GM12891 (cell line): ENCODE data around the gene CHKB.
"Not testable (repeated sequence)": the region's sequence is repeated elsewhere in the genome, so short reads cannot be mapped to it uniquely, and the experiment has no call there.

Source experiments
- DNase-seq: peaks from one replicate; pipeline ENCODE4 v3.0.0; 2011; ENCODE audit warnings: low spot score; ENCODE audit not compliant: insufficient read length
- FAIRE-seq: peaks from 2 replicates; lab custom pipeline; 2011; peaks lifted over from hg19 to GRCh38; lab: Jason Lieb, UNC
- PAX5 ChIP-seq: IDR thresholded peaks from 2 replicates; pipeline ENCODE4 v1.6.1; 2011; ENCODE audit warnings: low read length, moderate library complexity, mild to moderate bottlenecking; ENCODE audit not compliant: insufficient read depth, severe bottlenecking
- POLR2A ChIP-seq: IDR thresholded peaks from 2 replicates; pipeline ENCODE4 v1.6.1; 2011; ENCODE audit warnings: low read depth, low read length, control low read depth
- POLR2AphosphoS5 ChIP-seq: IDR thresholded peaks from 2 replicates; pipeline ENCODE4 v1.6.1; 2011; ENCODE audit warnings: low read depth, low read length, control low read depth
- POU2F2 ChIP-seq: IDR thresholded peaks from 2 replicates; pipeline ENCODE4 v1.6.1; 2011; ENCODE audit warnings: low read depth, mild to moderate bottlenecking, control low read depth, low read length, moderate library complexity
- SPI1 ChIP-seq: IDR thresholded peaks from 2 replicates; pipeline ENCODE4 v1.6.1; 2011; ENCODE audit warnings: low read depth, low read length, control low read depth
- TAF1 ChIP-seq: IDR thresholded peaks from 2 replicates; pipeline ENCODE4 v1.6.1; 2011; ENCODE audit warnings: low read depth, low read length, control low read depth

Gene CHKB

GRCh38 chr22:50625131-50625567 lies 42.5 kb upstream of the CHKB start:
- DNase-seq (no peak), FAIRE-seq (no peak)
- TF ChIP-seq SPI1 (no peak), POLR2AphosphoS5 (no peak), POU2F2 (no peak), POLR2A (no peak), TAF1 (no peak), PAX5 (no peak)

GRCh38 chr22:50624347-50625130 lies 41.9 kb upstream of the CHKB start:
- DNase-seq (no peak), FAIRE-seq (no peak)
- TF ChIP-seq POLR2A (no peak), PAX5 (no peak), POU2F2 (no peak), TAF1 (no peak), POLR2AphosphoS5 (no peak), SPI1 (no peak)

- no peak for FAIRE-seq
- TF ChIP-seq POU2F2 (no peak), PAX5 (no peak), SPI1 (no peak), POLR2A (no peak), POLR2AphosphoS5 (no peak), TAF1 (no peak)
- DNase-seq, result no peak
These were observed 40.2 kb upstream of the CHKB start for GRCh38 chr22:50622723-50623327.

- TF ChIP-seq POLR2A, result no peak
- TF ChIP-seq POU2F2, result no peak
- TF ChIP-seq POLR2AphosphoS5, result no peak
- peak; percentile 48 for TF ChIP-seq SPI1
- TF ChIP-seq PAX5, result no peak
- no peak for TF ChIP-seq TAF1
- FAIRE-seq, result no peak
These were observed 39.5 kb upstream of the CHKB start for GRCh38 chr22:50621948-50622722.

GRCh38 chr22:50621356-50621880 lies 38.8 kb upstream of the CHKB start:
- FAIRE-seq, result no peak
- DNase-seq, result no peak
- TF ChIP-seq PAX5, result no peak
- peak; percentile 66 for TF ChIP-seq POU2F2
- peak; percentile 68; the same call in 1 of the 2 replicates for TF ChIP-seq POLR2A
- TF ChIP-seq SPI1, result peak; percentile 93
- TF ChIP-seq TAF1, result peak; percentile 45; the same call in 1 of the 2 replicates
- TF ChIP-seq POLR2AphosphoS5, result peak; percentile 62; the same call in 1 of the 2 replicates

More at GRCh38 chr22:50621948-50622722, 39.5 kb upstream of the CHKB start:
- DNase-seq, result no peak

GRCh38 chr22:50620593-50621355 lies 38.1 kb upstream of the CHKB start:
- TF ChIP-seq SPI1 (0 out of 2 replicates have a peak, but pooled peaks have one; percentile 24), PAX5 (no peak), POLR2A (no peak), TAF1 (no peak), POLR2AphosphoS5 (no peak; the same call in 1 of the 2 replicates), POU2F2 (peak; percentile 96)
- peak; percentile 99 for FAIRE-seq
- no peak for DNase-seq

- DNase-seq, FAIRE-seq: not testable (repeated sequence)
These were observed 31.6 kb upstream of the CHKB start for GRCh38 chr22:50614296-50614695.

- FAIRE-seq (no peak), DNase-seq (no peak)
These were observed 30.8 kb upstream of the CHKB start for GRCh38 chr22:50613291-50613981.

More at GRCh38 chr22:50613291-50613981, 30.8 kb upstream of the CHKB start:
- TF ChIP-seq POLR2AphosphoS5 (no peak), POLR2A (no peak), PAX5 (no peak), TAF1 (no peak), POU2F2 (no peak), SPI1 (no peak)
